Breast epithelium (tissue), 4 donors: ENCODE data around the gene RNU6-9. TPM values are rescaled to one million over a fixed set of nuclear protein-coding genes. Genes with fewer than 3 reads are reported as not detected.

Experiments used
- DNase-seq, 2 donors: peaks; one replicate each; pipeline ENCODE4 v3.0.0-alpha.2; 2019; ENCODE audit warnings: low spot score in 2 of 2
- H3K27ac ChIP-seq, 2 donors: fragments of 200-600 bp; sonication (generic) in 1 of 2; one replicate each; pipeline ENCODE4 v1.5.1; 2016 to 2019; ENCODE audit warnings: mild to moderate bottlenecking in 1 of 2
- H3K27me3 ChIP-seq, 2 donors: fragments of 200-600 bp; sonication (generic) in 1 of 2; one replicate each; pipeline versions ENCODE4 v1.5.1 to v1.6.0; 2017 to 2019; ENCODE audit warnings: control low read depth in 1 of 2, mild to moderate bottlenecking in 1 of 2
- H3K36me3 ChIP-seq: fragments of 200-600 bp; one replicate; pipeline ENCODE4 v1.5.1; 2019
- H3K4me1 ChIP-seq, 2 donors: fragments of 200-600 bp; sonication (generic); one replicate each; pipeline ENCODE4 v1.5.1; 2016 to 2019; ENCODE audit warnings: control low read depth in 1 of 2
- H3K4me3 ChIP-seq, 3 donors: fragments of 200-600 bp; sonication (generic); 1 replicate in 2 of 3; 2 replicates in 1 of 3; pipeline ENCODE4 v1.5.1; 2016 to 2019; ENCODE audit warnings: mild to moderate bottlenecking in 3 of 3, moderate library complexity in 2 of 3
- H3K9me3 ChIP-seq, 2 donors: fragments of 200-600 bp; sonication (generic) in 1 of 2; one replicate each; pipeline ENCODE4 v1.5.1; 2016 to 2019; ENCODE audit warnings: control low read depth in 1 of 2
- CTCF ChIP-seq, 3 donors: fragments of 450-650 bp; IDR thresholded peaks; one replicate each; pipeline ENCODE4 v1.5.1; 2016 to 2017; ENCODE audit warnings: antibody characterized with exemption in 3 of 3, mild to moderate bottlenecking in 3 of 3, moderate library complexity in 3 of 3
- POLR2A ChIP-seq: fragments of 450-650 bp; IDR thresholded peaks from one replicate; pipeline ENCODE4 v1.6.1; 2016; ENCODE audit warnings: antibody characterized with exemption, mild to moderate bottlenecking, moderate library complexity
- POLR2AphosphoS5 ChIP-seq, 3 donors: sonication (generic); formaldehyde crosslinking; IDR thresholded peaks; one replicate each; pipeline ENCODE4 v1.6.1; 2017; ENCODE audit warnings: antibody characterized with exemption in 3 of 3
- intact Hi-C: fragments of 100-400 bp; cut with DNase I; formaldehyde crosslinking; loops from one replicate; pipeline ENCODE4 v1.15.1; 2023; ENCODE audit warnings: low total_unique reads
- total RNA-seq, 3 donors: library from RNA; depleted of rRNA; stranded (reverse); fragments of >200 nt; gene quantifications; one replicate each; pipeline ENCODE4 v1.1.0, GENCODE V29; 2016

Gene RNU6-9
- total RNA-seq, 3 donors from 2014 or later = not detected

GRCh38 chr19:920051-920864 is 27.0 kb downstream of the RNU6-9 start:
- Histone ChIP-seq H3K27me3 (peaks cover 19 to 36% of the 10 kb centered on the region in 2 donors), H3K9me3 (no peaks in the 10 kb centered on the region), H3K4me3 (peak overlapping the region in 2 of 3 donors; percentile 47 to 71), H3K27ac (no peak overlapping the region), H3K36me3 (no peaks in the 10 kb centered on the region), H3K4me1 (peaks cover 11 to 31% of the 10 kb centered on the region in 2 donors)
- DNase-seq = no peak
- intact Hi-C loops = no loop called here
- TF ChIP-seq CTCF (IDR thresholded peaks at IDR 0.05) (peak in 1 of 3 donors; percentile 11), POLR2A (no peak)

- H3K4me1 ChIP-seq = peaks cover 9 to 10% of the 10 kb centered on the region in 2 donors
- intact Hi-C loops = loop anchor here (1.0 kb wide), 1 partner anchor 60 kb away; the partner anchor contains the start of gene WDR18
- no peaks in the 10 kb centered on the region for H3K9me3 ChIP-seq
- no peaks in the 10 kb centered on the region for H3K36me3 ChIP-seq
- H3K27ac ChIP-seq = peak overlapping the region in 1 of 2 donors; percentile 83
- peaks cover 5 to 17% of the 10 kb centered on the region in 2 donors for H3K27me3 ChIP-seq
- peak overlapping the region; percentile 84 to 91 (median 86) for H3K4me3 ChIP-seq
- DNase-seq = no peak
- TF ChIP-seq CTCF (IDR thresholded peaks at IDR 0.05) (no peak), POLR2AphosphoS5 (IDR thresholded peaks at IDR 0.05) (no peak), POLR2A (no peak)
Observed at GRCh38 chr19:924553-925086, 31.3 kb downstream of the RNU6-9 start.

- Histone ChIP-seq H3K36me3 (no peaks in the 10 kb centered on the region), H3K9me3 (no peaks in the 10 kb centered on the region), H3K4me3 (peak overlapping the region; percentile 84 to 91 (median 86)), H3K27ac (peak overlapping the region; percentile 83 to 86), H3K27me3 (peaks cover 0 to 12% of the 10 kb centered on the region in 2 donors), H3K4me1 (peaks cover 4 to 5% of the 10 kb centered on the region in 2 donors)
- DNase-seq = peak in 1 of 2 donors; percentile 51
- intact Hi-C loops = loop anchor here (1.0 kb wide), 1 partner anchor 59 kb away; the partner anchor contains the start of gene WDR18
- TF ChIP-seq POLR2AphosphoS5 (IDR thresholded peaks at IDR 0.05) (no peak), CTCF (IDR thresholded peaks at IDR 0.05) (no peak), POLR2A (no peak)
Observed at GRCh38 chr19:925087-925525, 31.8 kb downstream of the RNU6-9 start.

- intact Hi-C loops = loop anchor here (1.0 kb wide), 1 partner anchor 59 kb away; the partner anchor contains the start of gene WDR18
- Histone ChIP-seq H3K4me1 (no peaks in the 10 kb centered on the region), H3K27me3 (peaks cover 0 to 6% of the 10 kb centered on the region in 2 donors), H3K9me3 (no peaks in the 10 kb centered on the region), H3K27ac (peak within 1 kb of the TSS; percentile 83 to 86), H3K4me3 (peak within 1 kb of the TSS; percentile 84 to 91 (median 86)), H3K36me3 (no peaks in the 10 kb centered on the region)
- peak; percentile 70 to 72 for DNase-seq
- TF ChIP-seq CTCF (IDR thresholded peaks at IDR 0.05) (no peak), POLR2AphosphoS5 (IDR thresholded peaks at IDR 0.05) (peak in 2 of 3 donors; percentile 41 to 43)
Observed at GRCh38 chr19:925526-926322, 32.4 kb downstream of the RNU6-9 start, which contains the start of gene ARID3A. ARID3A (plus strand) TSS chr19:926035; CDS start chr19:929529, 3,494 bp downstream.
